Common myeloid progenitor, CD34-positive (primary cell): ENCODE data around the gene PFN3. TPM values are rescaled to one million over a fixed set of nuclear protein-coding genes. Genes with fewer than 3 reads are reported as not detected.

ENCODE experiments used
- CTCF ChIA-PET: fragments of 350-600 bp; sonication (Branson Sonifier 250); formaldehyde crosslinking; loops from one replicate; lab custom pipeline; 2021; ENCODE audit warnings: antibody characterized with exemption; lab: Charles Lee
- POLR2A ChIA-PET: fragments of 350-600 bp; sonication (Branson Sonifier 250); formaldehyde crosslinking; loops from one replicate; lab custom pipeline; 2021; ENCODE audit warnings: antibody characterized with exemption; lab: Charles Lee
- DNase-seq, 3 donors: peaks; one replicate each; pipeline versions ENCODE4 v3.0.0 to v3.0.0-alpha.2; 2013
- H3K27ac ChIP-seq, 2 experiments: 1 replicate in 1 of 2; 2 replicates in 1 of 2; pipeline ENCODE4 v1.7.0; 2013; ENCODE audit warnings: inconsistent platforms in 2 of 2, low read length in 2 of 2, mild to moderate bottlenecking in 2 of 2, low read depth in 1 of 2, moderate library complexity in 1 of 2; ENCODE audit not compliant: severe bottlenecking in 2 of 2, insufficient read depth in 1 of 2, poor library complexity in 1 of 2
- H3K27me3 ChIP-seq, 5 experiments: replicated peaks in 2 of 5; 1 replicate in 3 of 5; 2 replicates in 2 of 5; pipeline versions ENCODE4 v1.6.1 to v1.7.0; 2013; ENCODE audit warnings: low read length in 4 of 5, mild to moderate bottlenecking in 2 of 5, moderate library complexity in 2 of 5, inconsistent platforms in 1 of 5; ENCODE audit not compliant: insufficient read depth in 5 of 5, control insufficient read depth in 4 of 5
- H3K36me3 ChIP-seq, 4 experiments: 1 replicate in 2 of 4; 2 replicates in 2 of 4; pipeline versions ENCODE4 v1.6.1 to v1.7.0; 2013; ENCODE audit warnings: low read length in 3 of 4, control low read depth in 1 of 4, mild to moderate bottlenecking in 1 of 4; ENCODE audit not compliant: control insufficient read depth in 4 of 4, insufficient read depth in 4 of 4
- H3K4me1 ChIP-seq, 4 experiments: 1 replicate in 3 of 4; 2 replicates in 1 of 4; pipeline versions ENCODE4 v1.6.1 to v1.7.1; 2013; ENCODE audit warnings: low read length in 3 of 4, mild to moderate bottlenecking in 3 of 4, control low read depth in 1 of 4, inconsistent platforms in 1 of 4, moderate library complexity in 1 of 4; ENCODE audit not compliant: control insufficient read depth in 4 of 4, insufficient read depth in 4 of 4; ENCODE audit errors: control extremely low read depth in 1 of 4
- H3K4me3 ChIP-seq, 7 experiments: 1 replicate in 4 of 7; 2 replicates in 3 of 7; pipeline versions ENCODE4 v1.5.1 to v1.7.0; 2013; ENCODE audit warnings: mild to moderate bottlenecking in 7 of 7, low read length in 6 of 7, moderate library complexity in 6 of 7, inconsistent platforms in 2 of 7, low read depth in 2 of 7, control low read depth in 1 of 7; ENCODE audit not compliant: insufficient read depth in 4 of 7, control insufficient read depth in 1 of 7; ENCODE audit errors: extremely low read depth in 1 of 7
- H3K9me3 ChIP-seq, 5 experiments: 1 replicate in 4 of 5; 2 replicates in 1 of 5; pipeline versions ENCODE4 v1.6.1 to v1.7.1; 2013; ENCODE audit warnings: low read length in 4 of 5, mild to moderate bottlenecking in 2 of 5, inconsistent platforms in 1 of 5, low read depth in 1 of 5, moderate library complexity in 1 of 5; ENCODE audit not compliant: control insufficient read depth in 4 of 5, insufficient read depth in 2 of 5; ENCODE audit errors: control extremely low read depth in 1 of 5
- WGBS: methylation state at CpG from one replicate; pipeline ENCODE4 v1.1.5; 2013; ENCODE audit not compliant: insufficient coverage; 5-methylcytosine and 5-hydroxymethylcytosine counted together
- polyA plus RNA-seq: library from polyadenylated mRNA; unstranded; fragments of 120-200 nt; gene quantifications from one replicate; pipeline ENCODE4 v1.2.1, GENCODE V29; 2013

PFN3 gene, protein sequence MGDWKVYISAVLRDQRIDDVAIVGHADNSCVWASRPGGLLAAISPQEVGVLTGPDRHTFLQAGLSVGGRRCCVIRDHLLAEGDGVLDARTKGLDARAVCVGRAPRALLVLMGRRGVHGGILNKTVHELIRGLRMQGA
- polyA plus RNA-seq: not detected

DNA sequence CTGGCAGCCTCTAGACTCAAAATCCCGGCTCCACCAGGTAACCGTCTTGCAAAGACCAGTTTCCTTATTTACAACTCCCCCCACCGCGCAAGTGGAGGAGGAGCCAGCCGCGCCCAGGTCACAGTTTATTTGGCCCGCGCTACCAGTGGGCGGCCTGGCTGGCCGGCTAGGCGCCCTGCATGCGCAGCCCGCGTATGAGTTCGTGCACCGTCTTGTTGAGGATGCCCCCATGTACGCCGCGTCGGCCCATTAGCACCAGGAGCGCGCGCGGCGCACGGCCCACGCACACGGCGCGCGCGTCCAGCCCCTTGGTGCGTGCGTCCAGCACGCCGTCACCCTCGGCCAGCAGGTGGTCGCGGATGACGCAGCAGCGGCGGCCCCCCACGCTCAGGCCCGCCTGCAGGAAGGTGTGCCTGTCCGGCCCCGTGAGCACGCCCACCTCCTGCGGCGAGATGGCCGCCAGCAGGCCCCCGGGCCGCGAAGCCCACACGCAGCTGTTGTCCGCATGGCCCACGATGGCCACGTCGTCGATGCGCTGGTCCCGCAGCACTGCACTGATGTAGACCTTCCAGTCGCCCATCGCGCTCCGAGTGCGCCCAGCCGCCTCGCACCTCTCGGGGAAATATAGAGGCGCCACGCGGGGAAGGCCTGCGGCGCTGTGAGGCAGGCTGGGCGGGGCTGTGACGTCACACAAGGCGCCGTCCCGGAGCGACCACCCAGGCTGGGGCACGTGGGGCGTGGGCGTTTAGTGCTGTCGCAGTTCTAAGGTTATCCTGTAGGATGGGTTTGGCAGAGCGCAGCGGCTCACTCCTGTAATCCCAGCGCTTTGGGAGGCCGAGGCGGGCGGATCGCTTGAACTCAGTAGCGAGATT lies at the start of gene PFN3:
Gene PFN3 (minus strand): TSS at position 665 of the 872 bp plus-strand sequence. CDS start 85 bp downstream, at position 580.
- H3K27me3 ChIP-seq: peaks cover 0 to 40% (median 16%) of the 10 kb centered on the region in 5 experiments
- CTCF ChIA-PET: interaction anchor here (1.0 to 17.2 kb wide), 5 partner anchors 9 to 109 kb away, joined by 3 to 509 read pairs (median 226); partner anchors contain the start of genes DOK3, GRK6 and PRR7
- peak in 2 of 3 donors; percentile 40 to 51 for DNase-seq
- peaks cover under 1 to 42% (median 32%) of the 10 kb centered on the region in 4 experiments for H3K4me1 ChIP-seq
- WGBS: 67% methylated on average over 89 of the region's 92 CpGs
- POLR2A ChIA-PET: no interaction called here
- H3K36me3 ChIP-seq: no peaks in the 10 kb centered on the region
- H3K9me3 ChIP-seq: no peaks in the 10 kb centered on the region
- H3K4me3 ChIP-seq: no peak within 1 kb of the TSS
- no peak within 1 kb of the TSS for H3K27ac ChIP-seq

DNA sequence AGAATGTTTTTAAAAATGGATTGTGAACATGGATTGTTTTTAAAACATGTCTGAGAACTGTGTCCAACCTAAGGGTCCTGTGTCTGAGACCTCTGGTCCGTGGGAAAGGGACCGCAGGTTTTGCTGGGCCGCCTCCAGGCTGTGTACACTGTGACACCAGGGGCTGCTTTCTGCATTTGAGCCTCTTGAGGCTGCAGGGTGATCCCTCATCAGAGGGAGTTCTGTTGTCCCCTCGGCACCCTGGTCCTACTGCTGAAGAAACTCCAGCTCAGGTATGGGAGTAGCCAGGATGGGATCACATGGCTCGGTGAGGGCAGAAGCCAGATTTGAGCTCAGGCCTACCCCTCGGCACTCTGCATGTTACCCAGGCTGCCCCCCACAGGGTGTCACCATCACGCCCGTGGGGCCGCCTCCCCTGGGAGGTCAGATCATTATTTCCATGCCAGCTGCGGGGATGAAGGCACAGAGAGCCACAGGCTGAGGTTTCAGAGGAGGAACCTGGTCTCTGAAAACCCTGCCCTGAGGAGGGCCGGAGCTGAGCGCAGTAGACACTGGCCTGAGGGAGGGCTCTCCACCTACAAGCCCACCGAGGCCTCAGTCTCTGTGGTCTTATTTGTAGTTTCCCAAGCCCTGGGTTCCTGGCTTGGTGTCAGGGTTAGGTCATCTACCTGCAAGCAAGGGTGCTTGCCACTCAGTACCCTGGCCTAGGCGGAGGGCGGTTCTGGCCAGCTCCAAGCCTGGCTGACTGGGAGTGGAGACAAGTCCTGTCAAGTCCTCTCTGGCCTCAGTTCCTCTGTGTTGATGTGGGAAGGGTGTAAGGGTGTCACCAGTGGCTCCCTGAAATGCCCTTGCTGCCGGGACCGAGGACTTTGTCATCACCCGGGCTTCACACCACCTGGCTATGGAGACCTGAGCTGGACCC lies 48.9 kb upstream of the PFN3 start:
- 94% methylated on average over 14 of the region's 18 CpGs for WGBS
- ChIA-PET CTCF (interaction anchor here (1.1 to 26.2 kb wide), 7 partner anchors 9 to 60 kb away, joined by 3 to 509 read pairs (median 3); partner anchors contain the start of genes F12, GRK6, PFN3 and SLC34A1), POLR2A (interaction anchor here (0.9 kb wide), 1 partner anchor 9 kb away, joined by 6 read pairs; no protein-coding TSS in a partner anchor)
- no peak for DNase-seq
- Histone ChIP-seq H3K9me3 (no peaks in the 10 kb centered on the region), H3K27me3 (no peaks in the 10 kb centered on the region), H3K27ac (no peak overlapping the region), H3K36me3 (no peaks in the 10 kb centered on the region), H3K4me3 (no peak overlapping the region), H3K4me1 (peaks cover 0 to 56% (median 38%) of the 10 kb centered on the region in 4 experiments)

DNA sequence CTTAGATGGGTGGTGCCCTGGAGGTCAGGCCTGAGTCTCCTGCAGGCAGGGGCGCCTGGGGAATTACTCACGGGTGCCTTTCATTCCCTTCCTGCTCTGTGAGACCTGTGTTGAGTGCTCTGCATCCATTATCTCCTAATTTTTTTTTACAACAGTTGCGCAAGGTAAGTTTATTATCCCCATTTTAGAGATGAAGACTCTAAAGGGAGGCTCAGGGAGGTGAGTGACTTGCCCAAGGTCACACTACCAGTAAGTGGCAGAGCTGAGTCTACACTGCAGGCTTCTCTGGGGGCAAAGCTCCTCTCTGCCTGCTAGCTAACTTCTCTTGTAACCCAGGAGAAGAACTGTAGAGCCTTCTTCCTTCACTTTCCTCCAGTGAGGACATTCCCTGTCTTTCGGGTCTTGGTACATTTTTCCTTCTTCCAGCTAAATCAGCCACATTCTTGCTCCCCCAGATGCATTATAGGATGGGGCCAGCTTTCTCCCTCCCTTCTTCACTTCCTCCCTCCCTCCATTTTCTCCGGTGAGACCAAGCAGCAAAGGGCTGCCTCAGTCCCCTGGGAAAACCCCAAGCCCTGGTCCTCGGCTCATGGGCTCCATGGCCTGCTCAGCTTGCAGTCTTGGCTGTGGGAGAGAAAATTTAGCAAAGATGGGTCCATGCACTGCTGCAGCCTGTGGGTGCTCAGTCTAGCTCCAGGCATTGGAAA lies 47.9 kb upstream of the PFN3 start:
- Histone ChIP-seq H3K4me3 (peak overlapping the region in 2 of 7 experiments; percentile 40 to 61), H3K9me3 (no peaks in the 10 kb centered on the region), H3K27ac (no peak overlapping the region), H3K4me1 (peaks cover 0 to 46% (median 28%) of the 10 kb centered on the region in 4 experiments), H3K27me3 (no peaks in the 10 kb centered on the region), H3K36me3 (peaks cover 0 to 5% (median under 1%) of the 10 kb centered on the region in 4 experiments)
- ChIA-PET POLR2A (interaction anchor here (0.8 to 5.9 kb wide), 6 partner anchors 8 to 44 kb away, joined by 3 to 34 read pairs (median 4); no protein-coding TSS in a partner anchor), CTCF (interaction anchor here (1.1 to 26.2 kb wide), 8 partner anchors 6 to 59 kb away, joined by 3 to 509 read pairs (median 54); partner anchors contain the start of genes F12, GRK6, PFN3 and SLC34A1)
- WGBS: 89% methylated on average over 5 of the region's 6 CpGs
- DNase-seq: no peak

DNA sequence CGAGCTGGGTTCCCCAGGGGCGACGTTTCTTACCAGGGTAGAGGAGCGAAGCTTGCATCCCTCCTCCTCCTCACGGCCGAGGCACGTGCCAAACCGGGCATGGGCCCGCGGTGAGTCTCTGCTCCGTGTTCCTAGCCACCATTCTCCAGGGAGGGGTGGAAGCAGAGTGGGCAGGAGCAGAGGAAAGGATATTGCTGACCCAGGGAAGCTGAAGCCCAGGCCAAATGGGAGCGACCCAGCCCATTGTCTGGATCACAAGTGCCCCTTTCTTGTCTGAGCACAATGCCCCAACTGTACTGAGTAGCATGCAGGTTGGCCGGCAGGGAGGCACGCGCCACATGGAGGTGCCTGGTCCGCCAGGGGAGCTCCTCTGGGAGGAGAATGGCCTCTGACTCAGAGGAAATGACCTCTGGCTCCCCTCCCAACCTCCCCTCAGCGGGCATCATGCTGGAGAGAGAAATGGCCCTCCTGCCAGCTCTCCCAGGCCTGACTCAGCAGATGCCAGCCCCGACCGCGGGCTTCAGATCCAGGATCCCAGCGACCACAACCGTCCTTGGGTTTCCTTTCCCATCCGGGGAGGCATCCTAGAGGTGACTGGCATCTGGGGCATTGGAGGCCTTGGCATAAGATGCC lies 47.3 kb upstream of the PFN3 start:
- H3K9me3 ChIP-seq: no peaks in the 10 kb centered on the region
- peak overlapping the region in 6 of 7 experiments; percentile 9 to 61 (median 28) for H3K4me3 ChIP-seq
- WGBS: 4% methylated on average over 21 of the region's 23 CpGs
- H3K36me3 ChIP-seq: peaks cover 0 to 12% (median 3%) of the 10 kb centered on the region in 4 experiments
- POLR2A ChIA-PET: interaction anchor here (0.8 to 5.9 kb wide), 7 partner anchors 7 to 144 kb away, joined by 3 to 34 read pairs (median 3); partner anchors contain the start of genes PRELID1 and RAB24
- no peaks in the 10 kb centered on the region for H3K27me3 ChIP-seq
- no peak overlapping the region for H3K27ac ChIP-seq
- peaks cover 0 to 41% (median 25%) of the 10 kb centered on the region in 4 experiments for H3K4me1 ChIP-seq
- CTCF ChIA-PET: interaction anchor here (1.3 to 26.2 kb wide), 7 partner anchors 7 to 59 kb away, joined by 3 to 509 read pairs (median 104); partner anchors contain the start of genes F12, GRK6, PFN3 and SLC34A1
- DNase-seq: peak; percentile 37 to 50 (median 50)

DNA sequence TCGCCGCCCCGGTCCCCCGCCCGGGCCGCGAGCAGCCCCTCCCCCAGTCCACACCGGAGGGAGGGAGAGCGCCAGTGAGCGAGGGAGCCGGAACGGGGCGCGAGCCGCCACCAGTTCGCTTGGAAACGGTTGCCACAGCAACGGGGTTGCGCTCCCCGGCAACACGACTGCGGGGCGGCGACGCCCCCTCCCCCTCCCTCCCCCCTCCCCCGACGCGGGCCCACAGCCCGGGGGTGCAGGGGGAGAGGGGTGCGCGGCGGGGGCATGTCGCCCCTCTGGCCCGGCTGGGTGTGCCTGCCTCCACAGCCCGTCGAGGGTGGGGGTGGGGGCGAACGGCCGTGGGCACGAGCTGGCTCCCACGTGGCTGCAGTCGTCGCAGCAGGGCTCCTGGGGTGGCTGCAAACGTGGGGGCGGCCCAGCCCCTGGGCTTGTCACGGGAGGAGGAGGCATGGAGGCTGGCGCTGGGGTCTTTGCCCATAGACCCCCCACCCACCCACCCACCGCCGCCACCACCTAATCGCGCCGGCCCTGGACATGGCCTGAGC lies 46.7 kb upstream of the PFN3 start:
- no peaks in the 10 kb centered on the region for H3K9me3 ChIP-seq
- H3K27ac ChIP-seq: no peak overlapping the region
- peak; percentile 38 to 82 (median 79) for DNase-seq
- WGBS: 0% methylated on average over 15 of the region's 52 CpGs
- H3K27me3 ChIP-seq: no peaks in the 10 kb centered on the region
- H3K36me3 ChIP-seq: peaks cover 0 to 17% (median 8%) of the 10 kb centered on the region in 4 experiments
- ChIA-PET CTCF (interaction anchor here (1.9 to 26.2 kb wide), 5 partner anchors 7 to 58 kb away, joined by 5 to 509 read pairs (median 265); partner anchors contain the start of genes F12, GRK6, PFN3 and SLC34A1), POLR2A (interaction anchor here (0.8 to 5.9 kb wide), 6 partner anchors 10 to 143 kb away, joined by 3 to 34 read pairs (median 3); partner anchors contain the start of genes PRELID1 and RAB24)
- peaks cover 0 to 41% (median 25%) of the 10 kb centered on the region in 4 experiments for H3K4me1 ChIP-seq
- H3K4me3 ChIP-seq: peak overlapping the region in 6 of 7 experiments; percentile 15 to 79 (median 61)
